Dermis blood vessel endothelial cell (primary cell): ENCODE results near the gene QRICH2. TPM values are rescaled to one million over a fixed set of nuclear protein-coding genes. Genes with fewer than 3 reads are reported as not detected.
"Not testable (repeated sequence)": the region's sequence is repeated elsewhere in the genome, so short reads cannot be mapped to it uniquely, and the experiment has no call there.

Experiments
- DNase-seq: peaks from one replicate; pipeline ENCODE4 v3.0.0; 2010
- total RNA-seq: library from RNA; depleted of rRNA; stranded (reverse); fragments of >200 nt; gene quantifications from 2 replicates; pipeline ENCODE4 v1.2.3, GENCODE V29; 2014

The QRICH2 gene
- total RNA-seq, 1 donor from 2014 or later = 13.8 TPM

DNA sequence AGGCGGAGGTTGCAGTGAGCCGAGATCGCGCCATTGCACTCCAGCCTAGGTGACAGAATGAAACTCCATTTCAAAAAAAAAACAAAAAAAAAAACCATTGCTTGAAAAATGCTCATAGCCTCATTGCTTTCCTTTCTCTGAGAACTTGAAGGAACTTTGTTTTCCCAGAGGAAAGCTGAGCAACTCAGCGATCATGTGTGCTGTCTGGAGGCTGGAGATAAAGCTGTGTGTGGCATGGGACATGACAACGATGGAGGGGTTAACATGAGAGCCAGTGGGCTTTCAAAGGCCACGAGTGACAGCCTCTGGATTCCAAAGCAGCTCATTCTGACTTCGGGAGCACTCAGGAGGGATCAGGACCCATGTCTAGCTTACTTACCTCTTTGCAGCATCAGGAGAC is 21.6 kb upstream of the QRICH2 start:
- DNase-seq = no peak

DNA sequence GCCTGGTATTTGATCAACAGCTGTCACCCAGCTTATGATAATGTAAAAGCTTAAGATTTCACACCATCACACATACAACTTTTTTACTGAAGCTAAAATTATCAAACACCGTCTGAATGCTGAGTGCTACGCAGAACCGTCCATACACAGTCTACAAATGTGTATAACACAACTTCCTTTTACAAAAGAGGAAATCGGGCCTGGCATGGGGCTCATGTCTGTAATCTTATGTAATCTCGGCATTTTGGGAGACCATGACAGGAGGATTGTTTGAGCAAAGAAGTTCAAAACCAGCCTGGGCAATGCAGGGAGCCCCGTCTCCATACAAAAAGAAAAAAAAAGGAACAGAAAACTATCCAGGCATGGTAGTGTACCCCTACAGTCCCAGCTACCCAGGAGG is 19.6 kb upstream of the QRICH2 start:
- no peak for DNase-seq

DNA sequence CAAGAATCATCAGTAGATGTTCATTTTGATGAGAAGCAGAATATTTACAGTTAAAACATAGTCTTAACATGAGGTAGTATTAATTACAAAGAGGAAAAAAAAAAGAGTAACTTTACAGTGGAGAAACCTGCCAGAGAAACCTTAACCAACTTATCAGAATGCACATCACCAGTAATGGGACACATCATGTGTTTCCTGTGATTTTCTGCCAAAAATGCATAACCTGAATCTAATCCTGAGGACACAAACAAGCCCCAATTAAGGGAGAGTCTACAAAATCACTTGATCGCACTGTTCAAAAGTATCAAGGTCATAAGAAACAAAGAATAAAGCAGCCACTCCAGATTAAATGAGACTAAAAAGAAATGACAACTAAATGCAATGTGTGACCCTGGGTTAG is 18.2 kb upstream of the QRICH2 start:
- peak; percentile 57 for DNase-seq

DNA sequence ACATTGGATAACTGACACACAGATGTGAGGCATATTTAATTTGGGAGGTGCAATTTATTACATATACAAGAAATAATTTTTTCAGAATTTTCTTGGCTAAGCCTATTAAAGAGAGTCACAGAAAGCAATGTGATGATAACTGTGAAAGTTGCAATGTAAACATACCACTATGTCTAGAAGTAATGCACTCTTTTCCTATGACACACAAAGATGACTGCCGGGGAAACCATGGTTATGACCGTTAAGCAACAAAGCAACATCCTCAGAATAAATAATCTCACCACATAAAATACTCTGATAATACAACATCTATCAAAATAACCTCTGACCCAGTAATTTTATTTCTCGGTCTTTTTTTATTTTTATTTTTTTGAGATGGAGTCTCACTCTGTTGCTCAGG is 10.5 kb upstream of the QRICH2 start:
- no peak for DNase-seq

DNA sequence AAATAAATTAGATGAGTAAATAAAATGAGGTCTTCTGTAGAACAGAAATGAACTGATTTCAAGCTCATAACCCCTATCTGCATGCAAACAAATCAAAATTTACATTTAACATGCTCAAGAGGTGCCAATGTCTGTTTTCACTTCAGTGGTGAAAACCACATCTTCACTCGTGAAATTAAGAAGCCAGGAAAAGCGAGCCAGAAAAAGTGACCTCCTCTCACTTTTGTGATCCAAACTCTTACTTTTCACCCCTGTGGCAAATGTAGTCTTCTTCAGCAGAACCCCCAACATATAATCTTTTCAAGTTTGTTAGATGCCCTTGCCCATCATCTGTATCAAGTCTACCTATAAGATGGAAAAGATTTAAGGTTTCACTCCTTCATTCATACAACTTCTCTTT is 9.5 kb upstream of the QRICH2 start:
- no peak for DNase-seq

DNA sequence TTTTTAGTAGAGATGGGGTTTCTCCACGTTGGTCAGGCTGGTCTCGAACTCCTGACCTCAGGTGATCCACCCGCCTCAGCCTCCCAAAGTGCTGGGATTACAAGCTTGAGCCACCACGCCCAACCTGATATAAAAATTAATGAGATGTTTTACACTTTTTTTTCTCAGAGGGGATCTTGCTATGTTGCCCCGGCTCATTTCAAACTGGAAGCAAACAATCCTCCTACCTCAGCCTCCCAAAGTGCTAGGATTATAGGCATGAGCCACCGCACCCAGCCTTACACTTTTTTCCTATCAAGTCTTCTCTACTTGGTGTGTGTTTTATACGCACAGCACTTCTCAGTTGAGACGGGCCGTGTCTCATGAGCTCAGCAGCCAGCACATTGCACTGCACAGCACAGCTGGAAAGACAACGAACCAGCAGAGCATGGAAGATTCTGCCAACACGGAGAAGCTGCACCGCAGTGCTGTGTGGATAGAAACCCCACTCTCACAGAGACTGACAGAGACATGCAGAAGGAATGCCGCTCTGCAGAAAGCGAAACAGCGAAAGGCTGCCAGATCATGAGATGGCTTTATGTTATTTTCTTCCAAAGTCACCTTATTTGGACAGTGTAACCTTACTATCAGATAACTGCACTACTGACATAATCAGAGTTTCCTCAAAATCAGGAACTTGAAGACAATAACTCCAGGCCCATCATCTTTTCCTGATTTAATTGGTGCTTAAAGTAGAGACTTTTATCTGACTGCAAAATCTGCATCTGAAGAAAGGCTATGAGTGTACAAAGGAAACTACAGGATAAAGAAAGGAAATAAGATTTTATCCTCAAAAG is 6.5 kb upstream of the QRICH2 start:
- DNase-seq = peak; percentile 92

DNA sequence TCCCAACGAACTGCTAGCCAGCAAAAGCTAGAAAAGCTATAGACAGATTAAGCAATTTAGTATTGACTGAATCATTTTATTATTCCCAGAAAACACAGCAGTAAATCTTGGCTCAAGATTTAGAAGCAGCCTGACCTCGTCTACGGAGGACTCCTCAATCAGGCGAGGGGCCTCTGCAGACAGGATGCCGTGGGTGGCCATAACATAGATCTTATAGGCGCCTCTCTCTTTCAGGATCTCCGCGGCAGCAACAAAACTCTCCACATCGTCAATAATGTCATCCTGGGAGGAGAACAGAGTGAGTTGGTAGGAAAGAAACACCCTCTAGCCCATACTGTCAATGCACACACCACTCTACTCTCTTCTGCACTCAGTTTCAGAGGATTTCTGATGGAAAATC is 4.7 kb upstream of the QRICH2 start:
- DNase-seq = no peak

DNA sequence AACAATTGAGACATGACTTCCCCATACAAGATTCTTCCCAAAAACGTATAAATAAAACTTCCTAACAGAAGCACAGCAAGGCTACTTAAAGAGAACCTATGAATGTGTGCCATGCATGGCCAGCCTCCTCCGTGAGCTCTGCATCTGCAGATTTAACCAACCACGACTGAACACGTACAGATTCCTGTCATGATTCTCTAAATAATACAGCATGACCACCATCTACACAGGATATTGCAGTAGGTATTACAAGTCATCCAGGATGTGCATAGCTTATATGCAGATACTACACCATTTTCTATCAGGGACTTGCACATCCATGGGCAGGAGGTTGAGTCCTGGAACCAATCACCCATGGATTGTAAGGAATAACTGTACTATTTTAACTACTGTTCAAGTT is 1.4 kb upstream of the QRICH2 start:
- no peak for DNase-seq

DNA sequence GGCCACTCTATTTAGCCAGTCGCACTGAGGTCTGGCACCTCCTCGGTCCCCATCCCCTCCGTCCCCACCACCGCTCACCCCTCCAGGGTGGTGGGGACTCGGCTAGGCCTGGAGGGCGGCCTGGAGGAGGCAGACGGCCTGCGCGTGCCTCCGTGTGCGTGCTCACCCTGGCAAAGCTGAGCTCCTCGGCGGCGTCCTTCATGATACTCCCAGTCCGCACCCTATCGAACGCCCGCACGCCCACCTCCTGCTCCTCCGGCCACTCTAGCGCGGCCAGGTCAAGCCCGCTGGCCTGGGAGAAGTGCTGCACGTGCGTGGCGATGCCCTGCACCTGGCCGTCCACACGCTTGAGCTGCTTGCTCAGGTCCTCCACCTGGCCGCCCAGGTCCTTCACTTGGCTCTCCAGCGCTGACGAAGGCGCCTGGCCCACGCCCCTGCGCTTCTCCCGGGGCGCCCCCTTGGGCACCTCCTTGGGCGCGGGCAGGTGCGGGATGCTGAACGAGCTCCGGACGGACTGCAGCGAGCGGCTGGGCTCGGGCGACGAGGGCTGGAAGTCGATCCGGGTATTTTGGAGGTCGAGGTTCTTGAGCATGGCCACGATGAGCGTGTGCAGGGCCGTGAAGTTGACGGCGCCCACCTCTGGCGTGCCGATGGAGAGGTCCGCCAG is 644 bp downstream of the QRICH2 start:
- no peak for DNase-seq

DNA sequence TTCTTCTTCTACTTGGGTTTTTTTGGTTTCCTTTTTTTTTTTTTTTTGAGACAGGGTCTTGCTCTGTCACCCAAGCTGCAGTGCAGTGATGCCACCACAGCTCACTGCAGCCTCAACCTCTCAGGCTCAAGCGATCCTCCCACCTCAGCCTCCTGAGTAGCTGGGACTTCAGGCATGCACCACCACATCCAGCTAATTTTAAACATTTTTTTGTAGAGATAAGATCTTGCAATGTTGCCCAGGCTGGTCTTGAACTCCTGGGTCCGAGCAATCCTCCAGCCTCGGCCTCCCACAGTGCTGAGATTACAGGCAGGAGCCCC is 3.0 kb downstream of the QRICH2 start:
- not testable (repeated sequence) for DNase-seq

DNA sequence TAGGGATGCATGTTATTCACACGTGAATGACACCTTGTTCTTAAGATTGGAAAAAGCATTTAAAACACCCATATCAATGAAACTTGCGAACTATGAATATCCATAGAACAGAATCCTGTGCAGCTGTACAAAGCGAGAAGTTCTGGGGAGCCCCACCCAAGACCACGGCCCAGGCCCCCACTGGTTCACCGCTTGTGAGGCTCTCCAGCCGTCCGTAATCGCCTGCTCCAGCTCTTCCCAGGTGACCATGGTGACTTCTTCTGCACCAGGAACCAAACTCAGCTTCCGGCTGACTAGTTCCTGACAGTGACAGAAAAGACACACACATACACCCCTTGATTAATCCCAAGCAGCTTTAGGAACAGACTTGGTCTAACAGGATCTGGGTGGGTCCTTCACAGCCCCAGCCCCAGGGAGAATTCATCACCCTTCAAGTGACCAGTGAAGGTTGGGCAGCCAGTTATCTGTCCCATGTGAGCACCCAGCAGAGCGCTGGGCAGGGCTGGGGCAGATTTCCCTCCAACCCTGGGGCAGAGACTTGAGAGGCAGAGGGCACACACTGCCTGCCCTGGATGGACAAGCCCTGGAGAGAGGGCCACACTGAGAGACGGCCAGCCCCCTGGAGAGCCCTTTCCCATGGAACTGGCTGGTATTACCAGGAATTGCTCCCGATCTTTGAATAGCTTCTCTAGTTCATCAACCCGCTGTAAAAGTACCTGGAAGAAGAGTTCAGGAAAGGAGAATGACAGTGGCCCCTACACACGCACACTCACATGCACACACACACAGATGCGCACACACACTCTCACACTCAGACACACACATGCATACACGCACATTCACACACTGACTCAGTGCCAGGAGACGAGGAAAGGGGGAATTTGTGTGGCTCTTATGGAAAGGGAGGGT is 3.6 kb downstream of the QRICH2 start:
- no peak for DNase-seq

DNA sequence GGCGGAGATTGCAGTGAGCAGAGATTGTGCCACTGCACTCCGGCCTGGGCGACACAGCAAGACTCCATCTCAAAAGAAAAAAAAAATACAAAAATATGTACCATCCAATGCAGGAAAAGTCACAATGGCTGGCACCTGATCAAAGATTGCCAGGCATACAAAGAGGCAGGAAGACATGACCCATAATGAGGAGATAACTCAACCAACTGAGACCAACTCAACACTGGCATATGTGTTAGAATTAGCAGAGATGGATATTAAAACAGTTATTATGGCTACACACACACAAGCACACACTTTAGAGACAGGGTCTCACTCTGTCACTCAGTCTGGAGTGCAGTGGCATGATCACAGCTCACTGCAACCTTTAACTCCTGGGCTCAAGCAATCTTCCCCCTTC is 10.6 kb downstream of the QRICH2 start:
- peak; percentile 56 for DNase-seq

DNA sequence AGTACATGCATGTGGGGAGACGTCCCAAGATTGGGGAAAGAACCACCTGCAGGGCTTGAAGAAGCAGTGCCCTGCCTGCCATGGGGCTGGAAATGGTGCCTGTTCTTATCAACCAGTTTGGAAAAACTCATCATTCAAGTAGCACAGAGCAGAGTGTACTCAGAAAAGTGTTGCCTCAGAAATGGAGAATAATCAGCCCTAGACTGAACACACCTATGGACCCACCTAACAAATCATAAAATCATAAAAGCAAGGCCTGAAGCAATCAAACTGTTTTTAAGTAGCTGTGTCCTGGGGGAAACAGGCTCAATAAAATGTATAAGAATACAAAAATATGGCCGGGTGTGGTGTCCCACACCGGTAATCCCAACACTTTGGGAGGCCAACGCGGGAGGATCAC is 11.2 kb downstream of the QRICH2 start:
- DNase-seq = no peak

DNA sequence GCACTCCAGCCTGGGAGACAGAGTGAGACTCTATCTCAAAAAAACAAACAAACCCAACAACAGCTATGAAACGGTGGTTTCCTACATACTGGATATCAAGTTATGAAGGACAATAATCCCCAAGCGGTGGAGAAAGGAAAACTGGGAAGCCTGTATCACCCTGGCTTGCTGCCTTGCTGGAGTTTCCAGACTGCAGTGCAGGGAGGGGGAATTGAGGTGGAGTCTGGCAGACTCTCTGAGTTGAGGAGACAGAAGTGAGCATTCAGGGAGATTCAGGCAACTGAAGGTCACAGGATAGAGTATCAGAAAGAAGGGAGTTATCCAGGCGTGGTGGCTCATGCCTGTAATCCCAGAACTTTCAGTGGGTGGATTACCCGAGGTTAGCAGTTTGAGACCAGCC is 11.9 kb downstream of the QRICH2 start:
- no peak for DNase-seq

DNA sequence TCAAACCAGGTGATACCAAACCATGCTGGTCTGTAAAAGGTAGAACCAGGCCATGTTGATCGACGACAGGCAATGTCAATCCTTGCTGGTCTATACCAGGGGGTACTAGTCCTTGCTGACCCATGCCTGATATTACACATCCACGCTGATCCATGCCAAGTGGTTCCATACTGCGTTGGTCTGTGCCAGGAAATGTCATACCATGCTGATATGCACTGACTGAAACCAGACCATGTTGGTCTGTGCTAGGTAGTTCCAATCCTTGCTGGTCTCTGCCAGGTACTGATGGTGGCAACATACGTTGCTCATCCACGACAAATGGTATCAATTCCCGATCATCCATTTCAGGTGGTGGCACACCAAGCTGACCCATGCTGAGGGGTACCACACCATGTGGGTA is 15.0 kb downstream of the QRICH2 start:
- no peak for DNase-seq

DNA sequence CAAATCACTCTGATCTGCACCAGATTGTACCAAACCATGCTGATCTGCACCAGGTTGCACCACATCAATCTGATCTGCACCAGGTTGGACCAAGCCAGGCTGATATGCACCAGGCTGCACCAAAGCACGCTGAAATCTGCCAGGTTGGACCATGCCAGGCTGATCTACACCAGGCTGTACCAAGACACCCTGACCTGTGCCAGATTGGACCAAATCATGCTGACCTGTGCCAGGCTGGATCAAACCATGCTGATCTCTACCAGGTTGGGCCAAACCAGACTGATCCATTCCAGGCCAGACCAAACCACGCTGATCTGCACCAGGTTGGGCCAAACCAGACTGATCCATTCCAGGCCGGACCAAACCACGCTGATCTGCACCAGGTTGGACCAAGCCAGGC is 15.5 kb downstream of the QRICH2 start:
- DNase-seq = no peak

DNA sequence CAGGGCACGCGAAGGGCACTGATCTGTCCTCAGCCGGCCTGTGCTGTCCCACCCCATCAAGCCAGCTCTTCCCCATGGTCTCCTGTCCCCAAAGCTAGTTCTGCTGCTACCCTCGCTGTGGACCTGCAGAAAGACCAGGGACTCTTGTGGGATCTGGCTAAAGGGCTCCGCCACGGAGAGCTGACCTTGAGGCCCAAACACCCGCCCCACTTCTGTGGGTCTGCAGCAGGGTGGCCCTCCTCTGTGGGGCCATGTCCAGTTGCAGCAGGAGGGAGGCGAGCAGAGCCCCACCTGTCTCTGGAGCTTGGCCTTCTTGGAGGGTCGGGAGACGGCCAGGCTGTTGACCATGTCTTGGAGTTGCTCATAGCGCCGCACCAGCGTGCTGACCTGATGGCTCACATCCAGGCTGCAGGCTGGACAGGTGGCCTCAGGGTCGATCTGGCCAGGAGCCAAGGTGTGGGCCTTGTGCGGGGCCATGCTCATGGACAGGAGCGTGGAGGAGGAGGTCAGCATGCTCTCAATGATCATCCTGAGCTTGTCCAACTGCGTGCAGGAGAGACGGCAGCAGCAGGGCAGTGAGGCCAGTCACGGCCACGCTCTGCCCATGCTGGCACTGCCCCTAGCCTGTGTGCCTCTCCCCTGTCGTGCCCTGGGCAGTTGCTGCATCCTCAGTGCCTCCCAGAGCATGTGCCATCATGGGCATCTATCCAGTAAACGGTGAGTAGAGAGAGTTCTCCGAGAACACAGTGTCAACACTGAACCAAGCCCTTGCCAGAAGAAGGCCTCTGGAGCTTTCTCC is 26.3 kb downstream of the QRICH2 start:
- no peak for DNase-seq

DNA sequence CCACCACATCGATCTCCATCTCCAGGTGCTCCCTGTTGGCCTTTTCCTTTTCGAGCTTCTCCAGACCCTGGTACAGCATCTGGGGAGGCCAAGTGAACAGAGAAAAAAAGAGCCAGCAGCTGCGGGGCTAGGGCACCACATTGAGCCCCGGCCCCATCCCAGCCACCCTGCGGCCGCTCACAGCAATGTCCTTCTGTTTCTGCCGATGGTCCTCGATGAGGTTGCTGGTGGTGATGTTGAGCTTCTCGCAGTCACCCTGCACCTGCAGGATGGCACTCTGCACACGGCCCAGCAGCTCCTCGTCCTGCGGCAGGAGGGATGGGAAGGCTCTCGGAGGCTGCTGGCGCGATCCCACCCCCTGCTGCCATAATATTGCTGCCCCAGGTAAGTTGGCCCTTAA is 27.4 kb downstream of the QRICH2 start:
- DNase-seq = no peak

DNA sequence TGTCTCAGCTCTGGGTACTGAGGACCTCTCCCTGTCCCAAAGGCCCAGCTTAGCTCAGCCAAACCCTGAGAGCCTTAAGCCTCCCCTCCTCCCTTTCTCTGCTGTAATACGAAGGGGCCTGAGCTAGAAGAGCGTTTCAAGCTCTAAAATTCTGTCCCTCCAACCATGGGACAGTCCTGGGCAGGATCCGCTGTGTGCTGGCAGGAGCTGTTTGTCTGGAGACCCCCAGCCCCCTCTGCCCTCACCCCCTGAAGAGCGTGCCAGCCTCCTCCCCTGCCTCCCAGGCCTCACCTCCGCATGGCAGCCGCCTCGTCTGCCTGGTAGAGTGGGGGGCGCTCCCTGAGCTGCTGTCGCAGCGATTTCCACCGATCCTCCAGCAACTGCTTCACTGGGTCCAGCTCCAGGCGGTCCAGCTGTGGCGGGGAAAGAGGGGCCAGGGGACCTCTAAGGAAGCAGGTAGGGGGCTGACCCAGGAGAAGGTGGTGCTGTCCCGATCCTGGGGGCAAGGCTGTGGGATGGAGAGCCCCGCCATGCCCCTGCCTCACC is 28.3 kb downstream of the QRICH2 start:
- no peak for DNase-seq

DNA sequence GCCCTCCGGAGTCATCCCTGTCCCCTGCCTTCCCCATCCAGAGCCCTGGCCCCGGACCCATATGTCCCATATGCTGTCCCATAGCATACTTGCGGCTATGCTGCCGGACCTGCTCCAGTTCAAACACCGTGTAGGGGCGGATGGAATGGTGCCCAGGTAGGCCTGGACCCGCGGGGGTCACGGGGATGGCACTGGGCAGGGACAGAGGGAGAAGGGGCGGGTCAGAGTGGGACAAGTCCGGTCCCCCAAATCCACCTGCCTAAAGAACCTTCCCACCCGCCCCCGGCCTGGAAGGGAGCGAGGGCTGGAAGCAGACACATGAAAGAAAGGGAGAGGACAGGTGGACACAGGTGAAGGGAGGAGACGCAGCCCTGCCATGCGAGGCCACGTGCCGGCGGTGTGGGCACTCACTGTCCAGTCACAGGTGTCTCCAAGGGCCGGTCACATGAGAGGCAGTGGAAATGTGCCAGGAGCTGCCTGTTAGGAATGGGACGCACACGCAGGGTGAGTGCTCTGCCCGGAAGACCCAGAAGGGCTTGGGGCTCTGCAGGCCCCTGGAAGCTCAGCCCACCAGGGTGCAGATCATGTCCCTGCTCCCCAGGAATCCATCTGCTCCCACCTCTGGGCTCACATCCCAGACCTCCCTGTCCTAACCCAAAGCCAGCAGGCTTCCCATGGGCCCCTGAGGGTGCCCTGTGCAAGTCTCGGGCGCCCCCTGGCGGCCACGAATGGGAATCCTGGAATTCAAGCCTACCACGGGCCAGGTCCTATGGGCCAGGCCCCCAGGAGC is 28.9 kb downstream of the QRICH2 start:
- peak; percentile 83 for DNase-seq

DNA sequence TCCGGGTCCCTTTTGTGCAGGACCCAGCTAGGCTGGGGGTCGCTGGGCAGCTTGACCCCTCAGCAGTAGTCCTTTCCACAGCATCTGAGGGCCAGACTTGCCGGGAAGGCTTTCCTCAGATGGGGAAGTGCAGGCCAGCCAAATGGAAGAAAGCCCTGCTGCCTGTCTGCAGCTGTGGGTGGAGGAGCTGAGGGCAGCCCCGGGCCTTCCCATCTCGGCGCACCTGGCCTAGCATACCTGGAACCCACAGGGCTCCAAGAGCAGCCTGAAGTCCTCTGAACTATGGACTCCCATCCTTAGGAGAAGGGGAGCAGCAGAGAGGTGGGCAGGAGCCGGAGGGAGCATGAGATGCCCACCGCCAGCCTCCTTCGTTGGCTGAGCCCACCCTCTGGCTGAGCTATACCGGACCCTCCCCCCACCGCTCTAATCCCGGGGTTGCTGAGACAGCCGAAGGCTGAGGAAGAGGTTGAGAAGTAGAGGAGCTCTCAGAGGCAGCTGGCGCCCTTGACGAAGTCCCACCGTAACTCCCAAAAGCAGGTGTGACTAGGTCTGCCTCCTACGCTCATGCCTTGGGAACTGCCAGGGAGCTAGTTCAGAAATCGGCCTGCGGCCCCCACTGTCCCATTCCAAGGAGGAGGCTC is 29.7 kb downstream of the QRICH2 start:
- DNase-seq = no peak
